BJ (cell line): ENCODE measurements around the gene SCGB1A1. TPM values are rescaled to one million over a fixed set of nuclear protein-coding genes. Genes with fewer than 3 reads are reported as not detected.

ENCODE experiments used
- CTCF ChIA-PET: fragments of 350-600 bp; formaldehyde crosslinking; extraction: SDS; loops from one replicate; lab custom pipeline; 2021; ENCODE audit warnings: antibody characterized with exemption, inconsistent platforms; lab: Yijun Ruan, JAX
- POLR2A ChIA-PET: fragments of 300-600 bp; sonication (Branson Sonifier 250); formaldehyde crosslinking; extraction: SDS; loops from one replicate; lab custom pipeline; 2021; ENCODE audit warnings: antibody characterized with exemption; lab: Charles Lee
- DNase-seq: peaks from one replicate; pipeline ENCODE4 v3.0.0-alpha.2; 2011; ENCODE audit warnings: low read depth
- H3K27me3 ChIP-seq: 2 replicates; pipeline ENCODE4 v1.6.0; 2011; ENCODE audit warnings: low read length; ENCODE audit not compliant: control insufficient read depth, insufficient read depth
- H3K36me3 ChIP-seq: 2 replicates; pipeline ENCODE4 v1.5.1; 2011; ENCODE audit warnings: low read length; ENCODE audit not compliant: control insufficient read depth, insufficient read depth
- H3K4me3 ChIP-seq: 2 replicates; pipeline ENCODE4 v1.5.1; 2011; ENCODE audit warnings: low read depth, mild to moderate bottlenecking, control low read depth, low read length
- polyA minus RNA-seq: library from RNA; depleted of rRNA, polyadenylated mRNA; stranded (reverse); fragments of >200 nt; gene quantifications from 2 replicates; pipeline ENCODE4 v1.2.3, GENCODE V29; 2011; rRNA and poly(A)+ RNA removed
- polyA plus RNA-seq: library from polyadenylated mRNA; depleted of rRNA; stranded (reverse); fragments of >200 nt; gene quantifications from 2 replicates; pipeline ENCODE4 v1.2.3, GENCODE V29; 2011; rRNA removed
- TF ChIP-seq, protein P1 (sequence below): IDR thresholded peaks from 2 replicates; pipeline ENCODE4 v1.5.1; 2011; ENCODE audit warnings: low read depth, mild to moderate bottlenecking, control low read depth, inconsistent platforms, low read length, moderate library complexity; ENCODE audit not compliant: insufficient read depth

Gene SCGB1A1, protein sequence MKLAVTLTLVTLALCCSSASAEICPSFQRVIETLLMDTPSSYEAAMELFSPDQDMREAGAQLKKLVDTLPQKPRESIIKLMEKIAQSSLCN
- polyA plus RNA-seq = not detected in 2 replicates
- not detected in 2 replicates for polyA minus RNA-seq

GRCh38 chr11:62418733-62419132, at the start of gene SCGB1A1:
Gene SCGB1A1, plus strand, starts transcription at chr11:62419033. Its CDS starts 63 bp downstream, at chr11:62419096.
- DNase-seq = no peak
- CTCF ChIA-PET = interaction anchor here (1.5 to 2.1 kb wide), 3 partner anchors 23 to 142 kb away, joined by 7 to 9 read pairs (median 8); no protein-coding TSS in a partner anchor
- TF ChIP-seq, protein P1, sequence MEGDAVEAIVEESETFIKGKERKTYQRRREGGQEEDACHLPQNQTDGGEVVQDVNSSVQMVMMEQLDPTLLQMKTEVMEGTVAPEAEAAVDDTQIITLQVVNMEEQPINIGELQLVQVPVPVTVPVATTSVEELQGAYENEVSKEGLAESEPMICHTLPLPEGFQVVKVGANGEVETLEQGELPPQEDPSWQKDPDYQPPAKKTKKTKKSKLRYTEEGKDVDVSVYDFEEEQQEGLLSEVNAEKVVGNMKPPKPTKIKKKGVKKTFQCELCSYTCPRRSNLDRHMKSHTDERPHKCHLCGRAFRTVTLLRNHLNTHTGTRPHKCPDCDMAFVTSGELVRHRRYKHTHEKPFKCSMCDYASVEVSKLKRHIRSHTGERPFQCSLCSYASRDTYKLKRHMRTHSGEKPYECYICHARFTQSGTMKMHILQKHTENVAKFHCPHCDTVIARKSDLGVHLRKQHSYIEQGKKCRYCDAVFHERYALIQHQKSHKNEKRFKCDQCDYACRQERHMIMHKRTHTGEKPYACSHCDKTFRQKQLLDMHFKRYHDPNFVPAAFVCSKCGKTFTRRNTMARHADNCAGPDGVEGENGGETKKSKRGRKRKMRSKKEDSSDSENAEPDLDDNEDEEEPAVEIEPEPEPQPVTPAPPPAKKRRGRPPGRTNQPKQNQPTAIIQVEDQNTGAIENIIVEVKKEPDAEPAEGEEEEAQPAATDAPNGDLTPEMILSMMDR = no peak
- no peaks in the 10 kb centered on the region; the same call in none of the 2 replicates for H3K27me3 ChIP-seq
- POLR2A ChIA-PET = no interaction called here
- no peaks in the 10 kb centered on the region for H3K36me3 ChIP-seq
- H3K4me3 ChIP-seq = no peak within 1 kb of the TSS

GRCh38 chr11:62370743-62371440, 47.9 kb upstream of the SCGB1A1 start:
- no peak for DNase-seq
- H3K4me3 ChIP-seq = no peak overlapping the region
- POLR2A ChIA-PET = no interaction called here
- CTCF ChIA-PET = interaction anchor here (4.1 kb wide), 1 partner anchor 31 kb away, joined by 20 read pairs; no protein-coding TSS in a partner anchor
- no peaks in the 10 kb centered on the region for H3K36me3 ChIP-seq
- TF ChIP-seq, protein P1 = no peak
- H3K27me3 ChIP-seq = no peaks in the 10 kb centered on the region

- POLR2A ChIA-PET = no interaction called here
- H3K4me3 ChIP-seq = no peak overlapping the region
- H3K27me3 ChIP-seq = no peaks in the 10 kb centered on the region
- TF ChIP-seq, protein P1 = no peak
- CTCF ChIA-PET = interaction anchor here (0.9 to 4.1 kb wide), 2 partner anchors 33 to 35 kb away, joined by 3 to 20 read pairs; partner anchors contain the start of gene ASRGL1
- no peaks in the 10 kb centered on the region for H3K36me3 ChIP-seq
- DNase-seq = no peak
Observed at GRCh38 chr11:62372871-62373270, 46.0 kb upstream of the SCGB1A1 start.

- CTCF ChIA-PET = interaction anchor here (0.9 to 4.1 kb wide), 2 partner anchors 34 to 36 kb away, joined by 3 to 20 read pairs; partner anchors contain the start of gene ASRGL1
Observed at GRCh38 chr11:62373464-62374119, 45.2 kb upstream of the SCGB1A1 start.

More at GRCh38 chr11:62373464-62374119, 45.2 kb upstream of the SCGB1A1 start:
- Histone ChIP-seq H3K4me3 (no peak overlapping the region), H3K36me3 (no peaks in the 10 kb centered on the region), H3K27me3 (no peaks in the 10 kb centered on the region)
- no peak for DNase-seq
- POLR2A ChIA-PET = no interaction called here
- TF ChIP-seq, protein P1 = no peak
